ENCODE results near the gene DNAH7. TPM values are rescaled to one million over a fixed set of nuclear protein-coding genes. Genes with fewer than 3 reads are reported as not detected.
A peak's percentile ranks its signal among the peaks of the same experiment; 100 is the strongest.

DNAH7 gene
- polyA plus RNA-seq, 1 donor = 1.5 TPM

GRCh38 chr2:196077821-196078220 lies 9.2 kb upstream of the DNAH7 start:
- Histone ChIP-seq H3K4me1 (ENCODE audit: control insufficient read depth, insufficient read depth, low read length) (peaks cover 29% of the 10 kb centered on the region), H3K9me3 (ENCODE audit: control insufficient read depth, low read depth, low read length) (no peaks in the 10 kb centered on the region), H3K27ac (ENCODE audit: low read length) (peak overlapping the region; percentile 69), H3K36me3 (ENCODE audit: control insufficient read depth, insufficient read depth, low read length) (no peaks in the 10 kb centered on the region), H3K27me3 (ENCODE audit: control insufficient read depth, insufficient read depth, low read length) (no peaks in the 10 kb centered on the region), H3K4me3 (ENCODE audit: low read length) (no peak overlapping the region)
- DNase-seq = no peak
- 46% methylated on average over 2 of the region's 2 CpGs for WGBS (ENCODE audit: insufficient coverage, low lambda C conversion rate)

DNA sequence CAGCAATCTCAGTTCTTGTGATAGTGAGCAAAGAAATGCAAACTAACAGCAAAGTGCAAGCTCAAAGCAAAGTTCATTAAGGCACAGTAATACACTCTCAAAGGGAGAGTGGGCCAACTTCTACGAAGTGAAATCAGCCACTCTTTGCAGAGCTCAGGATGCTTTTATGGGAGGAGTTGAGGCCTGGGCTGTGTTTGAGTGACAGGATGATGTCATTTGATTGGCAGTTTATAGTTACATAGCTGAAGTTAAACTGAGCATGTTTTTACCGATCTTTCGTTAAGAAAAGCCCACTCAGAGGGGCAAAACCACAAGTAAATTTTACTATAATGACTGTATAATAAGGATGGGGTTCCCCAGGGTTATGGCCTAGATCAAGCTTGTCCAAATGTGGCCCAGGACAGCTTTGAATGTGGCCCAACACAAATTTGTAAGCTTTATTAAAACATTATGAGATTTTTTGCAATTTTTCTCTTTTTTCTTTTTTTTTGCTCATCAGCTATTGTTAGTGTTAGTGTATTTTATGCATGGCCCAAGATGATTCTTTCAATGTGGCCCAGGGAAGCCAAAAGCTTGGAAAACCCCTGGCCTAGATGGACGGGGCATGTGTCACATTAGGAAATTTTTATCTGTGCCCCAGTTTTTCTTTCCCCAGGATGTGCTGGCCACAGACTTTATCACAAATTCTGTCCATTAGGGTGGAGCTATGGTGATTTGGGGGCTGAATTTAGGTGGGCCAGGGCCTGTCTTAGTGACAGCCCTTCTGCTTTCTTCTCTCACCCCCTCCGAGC lies 8.3 kb upstream of the DNAH7 start:
- peaks cover 30% of the 10 kb centered on the region for H3K4me1 ChIP-seq (ENCODE audit: control insufficient read depth, insufficient read depth, low read length)
- H3K4me3 ChIP-seq (ENCODE audit: low read length) = no peak overlapping the region

DNA sequence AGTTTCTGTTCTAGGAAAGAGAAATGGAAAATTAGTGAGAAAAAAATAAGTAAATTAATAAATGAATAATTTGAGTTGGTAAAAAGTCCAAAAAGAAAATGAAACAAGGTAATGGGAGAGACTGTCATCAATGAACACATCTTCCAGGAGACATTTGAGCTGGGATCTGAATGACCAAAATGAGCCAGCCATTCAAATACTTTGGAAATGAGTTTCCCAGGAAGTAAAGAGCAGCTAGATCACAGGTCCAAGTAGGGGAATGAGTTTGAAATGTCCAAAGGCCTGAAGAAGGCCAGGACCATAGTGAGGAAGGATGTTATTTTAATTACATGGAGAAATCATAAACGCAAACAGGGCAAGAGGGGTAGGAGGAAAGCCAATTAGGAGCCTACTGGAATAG lies 6.6 kb upstream of the DNAH7 start:
- H3K4me3 ChIP-seq (ENCODE audit: low read length) = no peak overlapping the region
- peaks cover 30% of the 10 kb centered on the region for H3K4me1 ChIP-seq (ENCODE audit: control insufficient read depth, insufficient read depth, low read length)
- WGBS (ENCODE audit: insufficient coverage, low lambda C conversion rate) = 0% methylated on average over 1 of the region's 1 CpG
- no peaks in the 10 kb centered on the region for H3K36me3 ChIP-seq (ENCODE audit: control insufficient read depth, insufficient read depth, low read length)
- DNase-seq = no peak
- no peak overlapping the region for H3K27ac ChIP-seq (ENCODE audit: low read length)
- H3K27me3 ChIP-seq (ENCODE audit: control insufficient read depth, insufficient read depth, low read length) = no peaks in the 10 kb centered on the region
- H3K9me3 ChIP-seq (ENCODE audit: control insufficient read depth, low read depth, low read length) = no peaks in the 10 kb centered on the region

More for the DNA sequence above, 8.3 kb upstream of the DNAH7 start:
- no peak for DNase-seq
- no peaks in the 10 kb centered on the region for H3K9me3 ChIP-seq (ENCODE audit: control insufficient read depth, low read depth, low read length)
- no peaks in the 10 kb centered on the region for H3K27me3 ChIP-seq (ENCODE audit: control insufficient read depth, insufficient read depth, low read length)
- H3K36me3 ChIP-seq (ENCODE audit: control insufficient read depth, insufficient read depth, low read length) = no peaks in the 10 kb centered on the region
- WGBS (ENCODE audit: insufficient coverage, low lambda C conversion rate) = 100% methylated on average over 1 of the region's 5 CpGs
- peak overlapping the region; percentile 20 for H3K27ac ChIP-seq (ENCODE audit: low read length)

DNA sequence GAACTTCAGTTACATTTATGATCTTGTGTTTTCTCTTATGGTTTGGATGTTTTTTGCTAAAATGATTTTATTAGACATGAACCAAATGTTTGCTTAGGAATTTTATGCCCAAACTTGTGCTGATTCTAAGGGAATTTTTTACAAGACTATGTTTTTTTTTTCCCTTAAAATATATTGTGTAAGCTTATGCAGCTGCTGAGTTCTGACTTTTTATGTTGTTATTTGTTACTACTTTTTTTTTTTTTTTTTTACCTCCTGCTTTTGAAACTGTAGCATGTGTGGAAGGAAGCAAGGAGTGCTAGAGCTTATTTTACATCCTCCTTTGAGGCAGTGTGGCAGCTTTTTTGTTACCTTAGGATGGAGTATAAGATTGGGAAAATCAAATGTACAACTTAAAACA lies 6.0 kb upstream of the DNAH7 start:
- Histone ChIP-seq H3K27me3 (ENCODE audit: control insufficient read depth, insufficient read depth, low read length) (no peaks in the 10 kb centered on the region), H3K27ac (ENCODE audit: low read length) (no peak overlapping the region), H3K4me1 (ENCODE audit: control insufficient read depth, insufficient read depth, low read length) (peaks cover 24% of the 10 kb centered on the region), H3K36me3 (ENCODE audit: control insufficient read depth, insufficient read depth, low read length) (no peaks in the 10 kb centered on the region), H3K9me3 (ENCODE audit: control insufficient read depth, low read depth, low read length) (no peaks in the 10 kb centered on the region), H3K4me3 (ENCODE audit: low read length) (no peak overlapping the region)
- no peak for DNase-seq

- peak; percentile 59 to 80 for DNase-seq
- Histone ChIP-seq H3K27ac (ENCODE audit: low read length) (peak overlapping the region; percentile 35), H3K9me3 (ENCODE audit: control insufficient read depth, low read depth, low read length) (no peaks in the 10 kb centered on the region), H3K36me3 (ENCODE audit: control insufficient read depth, insufficient read depth, low read length) (no peaks in the 10 kb centered on the region), H3K4me1 (ENCODE audit: control insufficient read depth, insufficient read depth, low read length) (peaks cover 17% of the 10 kb centered on the region), H3K4me3 (ENCODE audit: low read length) (no peak overlapping the region), H3K27me3 (ENCODE audit: control insufficient read depth, insufficient read depth, low read length) (no peaks in the 10 kb centered on the region)
- WGBS (ENCODE audit: insufficient coverage, low lambda C conversion rate) = no CpG with 5 or more reads among the region's 2 CpGs
These were observed 4.9 kb upstream of the DNAH7 start for GRCh38 chr2:196073521-196073920.

DNA sequence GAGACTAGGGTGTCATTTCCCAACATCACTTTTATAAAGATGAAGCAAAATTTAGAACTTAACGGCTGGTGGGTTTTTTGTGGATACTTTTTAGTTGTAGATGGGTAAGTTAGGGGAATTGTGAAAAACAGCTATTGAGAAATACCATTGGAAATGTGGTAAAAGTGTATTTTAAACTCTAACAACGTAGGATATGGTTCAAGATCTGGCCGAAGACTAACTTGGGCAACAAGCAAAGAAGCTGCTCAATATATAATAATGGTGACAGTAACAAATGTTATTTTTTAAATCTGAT lies 1.6 kb downstream of the DNAH7 start:
- WGBS (ENCODE audit: insufficient coverage, low lambda C conversion rate) = 24% methylated on average over 2 of the region's 3 CpGs

GRCh38 chr2:196066291-196067087 lies 2.1 kb downstream of the DNAH7 start:
- Histone ChIP-seq H3K36me3 (ENCODE audit: control insufficient read depth, insufficient read depth, low read length) (no peaks in the 10 kb centered on the region), H3K27me3 (ENCODE audit: control insufficient read depth, insufficient read depth, low read length) (no peaks in the 10 kb centered on the region), H3K4me3 (ENCODE audit: low read length) (no peak overlapping the region), H3K27ac (ENCODE audit: low read length) (no peak overlapping the region), H3K9me3 (ENCODE audit: control insufficient read depth, low read depth, low read length) (no peaks in the 10 kb centered on the region), H3K4me1 (ENCODE audit: control insufficient read depth, insufficient read depth, low read length) (no peaks in the 10 kb centered on the region)
- peak in 1 of 2 donors; percentile 22 for DNase-seq
- 80% methylated on average over 2 of the region's 3 CpGs for WGBS (ENCODE audit: insufficient coverage, low lambda C conversion rate)

More for the DNA sequence above, 1.6 kb downstream of the DNAH7 start:
- no peak overlapping the region for H3K27ac ChIP-seq (ENCODE audit: low read length)
- no peak for DNase-seq
- H3K4me3 ChIP-seq (ENCODE audit: low read length) = no peak overlapping the region
- H3K9me3 ChIP-seq (ENCODE audit: control insufficient read depth, low read depth, low read length) = no peaks in the 10 kb centered on the region
- H3K4me1 ChIP-seq (ENCODE audit: control insufficient read depth, insufficient read depth, low read length) = no peaks in the 10 kb centered on the region
- no peaks in the 10 kb centered on the region for H3K36me3 ChIP-seq (ENCODE audit: control insufficient read depth, insufficient read depth, low read length)
- no peaks in the 10 kb centered on the region for H3K27me3 ChIP-seq (ENCODE audit: control insufficient read depth, insufficient read depth, low read length)

DNA sequence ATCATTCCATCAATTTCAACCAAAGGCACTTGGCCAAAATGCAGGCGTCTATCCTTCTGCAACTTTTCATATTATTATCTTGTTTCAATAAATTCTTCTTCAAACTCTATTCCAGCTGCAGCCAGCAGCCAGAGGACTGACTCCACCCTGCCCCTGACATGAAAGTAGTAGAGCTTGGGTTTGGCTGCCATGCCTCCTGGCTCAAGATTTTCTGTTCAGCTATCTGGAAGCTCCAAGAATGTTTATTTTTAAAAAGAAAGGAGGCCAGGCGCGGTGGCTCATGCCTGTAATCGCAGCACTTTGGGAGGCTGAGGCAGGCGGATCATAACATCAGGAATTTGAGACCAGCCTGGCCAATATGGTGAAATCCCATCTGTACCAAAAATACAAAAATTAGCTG lies 4.9 kb downstream of the DNAH7 start:
- H3K4me3 ChIP-seq (ENCODE audit: low read length) = no peak overlapping the region
- no peaks in the 10 kb centered on the region for H3K36me3 ChIP-seq (ENCODE audit: control insufficient read depth, insufficient read depth, low read length)
- no CpG with 5 or more reads among the region's 5 CpGs for WGBS (ENCODE audit: insufficient coverage, low lambda C conversion rate)
- H3K27me3 ChIP-seq (ENCODE audit: control insufficient read depth, insufficient read depth, low read length) = no peaks in the 10 kb centered on the region
- H3K27ac ChIP-seq (ENCODE audit: low read length) = no peak overlapping the region
- H3K4me1 ChIP-seq (ENCODE audit: control insufficient read depth, insufficient read depth, low read length) = no peaks in the 10 kb centered on the region
- no peaks in the 10 kb centered on the region for H3K9me3 ChIP-seq (ENCODE audit: control insufficient read depth, low read depth, low read length)
- DNase-seq = no peak

GRCh38 chr2:196059491-196059960 lies 9.1 kb downstream of the DNAH7 start:
- 100% methylated on average over 1 of the region's 3 CpGs for WGBS (ENCODE audit: insufficient coverage, low lambda C conversion rate)
- Histone ChIP-seq H3K27ac (ENCODE audit: low read length) (no peak overlapping the region), H3K27me3 (ENCODE audit: control insufficient read depth, insufficient read depth, low read length) (no peaks in the 10 kb centered on the region), H3K36me3 (ENCODE audit: control insufficient read depth, insufficient read depth, low read length) (no peaks in the 10 kb centered on the region), H3K9me3 (ENCODE audit: control insufficient read depth, low read depth, low read length) (no peaks in the 10 kb centered on the region), H3K4me1 (ENCODE audit: control insufficient read depth, insufficient read depth, low read length) (no peaks in the 10 kb centered on the region), H3K4me3 (ENCODE audit: low read length) (no peak overlapping the region)
- DNase-seq = no peak

- Histone ChIP-seq H3K27me3 (ENCODE audit: control insufficient read depth, insufficient read depth, low read length) (no peaks in the 10 kb centered on the region), H3K36me3 (ENCODE audit: control insufficient read depth, insufficient read depth, low read length) (no peaks in the 10 kb centered on the region), H3K4me1 (ENCODE audit: control insufficient read depth, insufficient read depth, low read length) (no peaks in the 10 kb centered on the region), H3K27ac (ENCODE audit: low read length) (no peak overlapping the region), H3K4me3 (ENCODE audit: low read length) (no peak overlapping the region), H3K9me3 (ENCODE audit: control insufficient read depth, low read depth, low read length) (no peaks in the 10 kb centered on the region)
- 100% methylated on average over 1 of the region's 2 CpGs for WGBS (ENCODE audit: insufficient coverage, low lambda C conversion rate)
- no peak for DNase-seq
These were observed 14.0 kb downstream of the DNAH7 start for GRCh38 chr2:196054631-196055030.

Measured in large intestine (tissue), 3 donors.